ENCODE results near the gene ZNF454. TPM values are rescaled to one million over a fixed set of nuclear protein-coding genes. Genes with fewer than 3 reads are reported as not detected.

ZNF454 gene
- total RNA-seq, 2 experiments from 2014 or later, result not detected

DNA sequence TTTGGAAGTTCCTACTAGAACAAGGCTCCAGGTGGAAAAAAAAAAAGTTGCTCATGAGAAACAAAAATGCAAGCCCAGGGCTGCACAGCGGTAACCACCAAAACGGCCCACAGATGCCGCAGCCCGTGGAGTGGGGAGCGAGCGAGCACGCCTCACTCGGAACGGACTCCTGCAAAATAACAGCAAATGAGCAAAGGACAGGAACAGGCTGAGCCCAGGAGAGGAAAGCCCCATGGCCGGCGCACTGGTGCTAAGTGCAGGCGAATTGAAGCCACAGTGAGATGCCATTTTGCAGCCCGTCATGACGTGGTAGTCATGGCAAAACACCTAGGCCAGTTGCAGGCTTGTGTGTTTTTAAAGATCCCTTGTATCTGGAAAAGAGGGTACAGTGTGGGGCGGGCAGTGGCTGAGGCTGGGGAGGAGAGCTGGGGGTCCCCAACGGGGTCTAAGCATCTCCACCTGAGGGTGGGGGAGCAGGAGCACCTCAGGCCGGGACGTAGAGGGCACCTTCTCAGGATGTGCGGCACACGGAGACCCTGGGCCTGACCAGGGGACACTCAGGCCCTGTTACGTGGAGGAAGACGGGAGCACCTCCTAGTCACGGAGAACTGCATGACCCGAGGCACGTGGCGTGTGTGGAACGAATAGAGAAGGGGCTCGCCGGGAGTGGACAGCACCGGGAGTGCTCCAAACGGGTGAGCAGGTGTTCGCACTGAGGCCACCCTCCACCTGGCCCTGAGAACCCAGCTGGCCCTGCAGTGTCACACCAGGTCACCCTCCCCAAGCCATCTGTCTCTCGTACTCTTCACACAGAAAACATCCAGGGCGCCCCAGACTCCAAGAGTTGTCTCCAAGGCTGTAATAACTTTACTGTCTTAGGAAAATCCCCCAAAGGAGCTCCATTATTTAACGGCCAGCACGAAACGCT is 43.4 kb downstream of the ZNF454 start:
- Mint-ChIP-seq H3K27me3 (ENCODE audit: low read depth) (no peaks in the 10 kb centered on the region), H3K4me3 (no peak overlapping the region), H3K27ac (no peak overlapping the region), H3K4me1 (ENCODE audit: low read depth) (no peaks in the 10 kb centered on the region), H3K36me3 (ENCODE audit: low read depth) (peaks cover 4% of the 10 kb centered on the region), H3K9me3 (peaks cover 25% of the 10 kb centered on the region)
- DNase-seq, result no peak
- intact Hi-C loops (cut with micrococcal nuclease), result no loop called here
- CTCF ChIA-PET, result no interaction called here

DNA sequence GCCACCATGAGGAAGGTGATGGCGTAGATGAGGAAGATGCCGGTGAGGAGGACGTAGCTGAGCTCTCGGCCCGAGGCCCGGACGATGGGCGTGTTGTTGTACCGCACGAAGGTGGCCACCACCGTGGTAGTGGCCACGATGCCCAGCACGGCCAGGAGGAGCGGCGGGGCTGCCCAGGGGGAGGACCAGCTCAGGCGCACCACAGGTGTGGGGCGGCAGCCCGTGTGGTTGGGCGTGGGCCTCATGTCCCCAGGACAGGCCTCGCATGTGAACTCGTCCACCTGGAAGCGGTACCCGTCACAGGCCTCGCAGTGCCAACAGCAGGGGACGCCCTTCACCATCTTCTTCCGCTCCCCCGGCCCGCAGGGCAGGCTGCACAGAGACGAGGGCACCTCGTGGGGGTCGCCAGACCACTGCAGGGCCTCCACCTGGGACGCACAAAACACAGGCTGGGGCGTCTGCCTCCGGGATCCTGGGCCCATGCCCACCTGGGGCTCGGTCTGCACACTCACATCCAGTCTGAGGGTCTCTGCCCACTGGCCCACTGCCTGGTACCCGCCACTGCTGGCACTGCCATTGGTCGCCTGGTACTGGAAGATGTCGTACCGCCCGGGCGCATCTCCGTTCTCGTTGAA is 45.4 kb downstream of the ZNF454 start:
- peaks cover 21% of the 10 kb centered on the region for H3K9me3 Mint-ChIP-seq
- intact Hi-C loops (cut with micrococcal nuclease), result no loop called here
- H3K4me3 Mint-ChIP-seq, result no peak overlapping the region
- CTCF ChIA-PET, result no interaction called here
- DNase-seq, result no peak
- H3K27ac Mint-ChIP-seq, result no peak overlapping the region
- H3K4me1 Mint-ChIP-seq (ENCODE audit: low read depth), result no peaks in the 10 kb centered on the region
- H3K36me3 Mint-ChIP-seq (ENCODE audit: low read depth), result peaks cover 3% of the 10 kb centered on the region
- H3K27me3 Mint-ChIP-seq (ENCODE audit: low read depth), result no peaks in the 10 kb centered on the region

DNA sequence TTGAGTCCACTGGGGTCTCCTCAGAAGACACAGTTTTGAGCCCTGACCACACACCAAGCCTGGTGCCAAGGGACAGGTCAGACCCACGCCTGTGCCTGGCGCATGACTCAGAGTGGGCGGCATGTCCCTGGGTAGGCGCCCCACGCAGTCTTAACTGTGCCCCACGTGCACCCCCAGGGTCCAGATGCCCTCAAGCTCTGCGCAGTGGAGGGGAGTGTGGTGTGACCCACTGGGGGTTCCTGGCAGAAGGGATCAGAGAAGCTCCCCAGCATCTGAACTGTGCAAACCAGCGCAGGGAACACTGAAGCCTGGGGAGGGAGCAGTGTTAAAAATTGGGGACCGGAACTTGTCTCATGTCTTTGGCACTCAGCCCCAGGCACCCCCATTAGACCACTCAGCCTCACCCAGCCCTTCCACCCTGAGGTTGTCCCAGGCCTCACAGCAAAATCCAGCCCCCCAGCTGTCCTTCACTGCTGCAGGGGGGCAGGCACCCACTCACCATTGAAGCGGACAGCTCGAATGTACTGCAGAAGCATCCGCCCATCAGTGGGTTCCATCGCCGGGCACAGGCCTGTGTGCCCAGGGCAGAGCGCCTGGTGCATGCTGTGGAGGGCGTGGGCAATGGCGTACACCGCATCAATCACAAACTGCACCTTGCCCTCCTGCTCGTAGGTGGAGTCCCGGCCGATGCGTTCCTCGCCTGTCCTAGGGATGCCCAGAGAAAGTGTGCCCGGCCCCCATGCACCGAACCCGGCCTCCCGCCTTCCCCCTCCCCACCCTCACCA is 47.6 kb downstream of the ZNF454 start:
- peaks cover 14% of the 10 kb centered on the region for H3K27me3 Mint-ChIP-seq (ENCODE audit: low read depth)
- intact Hi-C loops (cut with micrococcal nuclease), result no loop called here
- H3K4me1 Mint-ChIP-seq (ENCODE audit: low read depth), result peaks cover 4% of the 10 kb centered on the region
- CTCF ChIA-PET, result interaction anchor here (0.6 kb wide), 1 partner anchor 395 kb away, joined by 4 read pairs; no protein-coding TSS in a partner anchor
- DNase-seq, result no peak
- peaks cover 15% of the 10 kb centered on the region for H3K9me3 Mint-ChIP-seq
- no peaks in the 10 kb centered on the region for H3K36me3 Mint-ChIP-seq (ENCODE audit: low read depth)
- no peak overlapping the region for H3K4me3 Mint-ChIP-seq
- no peak overlapping the region for H3K27ac Mint-ChIP-seq

DNA sequence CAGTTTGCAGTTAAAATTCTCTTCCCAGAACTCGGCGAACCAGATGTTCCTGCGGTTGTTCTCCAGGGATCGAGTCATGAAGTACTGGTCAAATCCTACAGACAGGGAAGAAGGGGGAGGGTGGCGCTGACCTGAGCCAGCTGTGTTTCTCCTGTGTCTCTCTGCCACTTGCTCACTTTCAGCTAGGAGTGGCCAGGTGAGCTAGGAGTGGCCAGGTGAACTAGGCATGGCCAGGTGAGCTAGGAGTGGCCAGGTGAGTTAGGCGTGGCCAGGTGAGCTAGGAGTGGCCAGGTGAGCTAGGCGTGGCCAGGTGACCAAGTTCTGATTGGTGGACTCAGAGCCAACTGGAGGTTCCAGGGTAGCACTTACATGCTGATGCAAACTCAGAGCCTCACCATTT is 48.3 kb downstream of the ZNF454 start:
- no peak overlapping the region for H3K4me3 Mint-ChIP-seq
- CTCF ChIA-PET, result no interaction called here
- H3K9me3 Mint-ChIP-seq, result peaks cover 13% of the 10 kb centered on the region
- no peaks in the 10 kb centered on the region for H3K36me3 Mint-ChIP-seq (ENCODE audit: low read depth)
- peaks cover 7% of the 10 kb centered on the region for H3K4me1 Mint-ChIP-seq (ENCODE audit: low read depth)
- no peak overlapping the region for H3K27ac Mint-ChIP-seq
- H3K27me3 Mint-ChIP-seq (ENCODE audit: low read depth), result peaks cover 20% of the 10 kb centered on the region
- intact Hi-C loops (cut with micrococcal nuclease), result no loop called here
- no peak for DNase-seq

DNA sequence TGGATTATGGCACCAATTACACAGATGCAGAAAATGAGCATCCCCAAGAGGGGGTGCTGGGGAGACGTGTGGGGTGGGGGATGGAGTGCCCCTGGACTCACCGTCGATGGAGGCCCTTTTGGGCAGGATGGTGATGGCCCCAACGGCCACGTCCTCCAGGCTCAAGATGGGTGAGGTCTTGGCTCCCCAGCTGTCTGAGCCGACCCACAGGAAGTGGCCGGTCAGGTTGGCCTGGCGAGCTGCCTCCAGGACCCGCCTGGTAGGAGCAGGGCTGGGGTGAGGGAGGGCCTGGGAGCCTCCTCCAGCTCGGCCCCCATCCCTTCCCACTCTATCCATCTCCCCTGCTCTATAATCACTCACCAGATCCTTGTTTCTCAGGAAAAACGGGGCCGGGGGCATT is 49.5 kb downstream of the ZNF454 start:
- Mint-ChIP-seq H3K27me3 (ENCODE audit: low read depth) (peaks cover 25% of the 10 kb centered on the region), H3K9me3 (peaks cover 13% of the 10 kb centered on the region), H3K4me1 (ENCODE audit: low read depth) (peaks cover 9% of the 10 kb centered on the region), H3K36me3 (ENCODE audit: low read depth) (no peaks in the 10 kb centered on the region), H3K4me3 (no peak overlapping the region), H3K27ac (no peak overlapping the region)
- CTCF ChIA-PET, result no interaction called here
- intact Hi-C loops (cut with micrococcal nuclease), result no loop called here
- no peak for DNase-seq

DNA sequence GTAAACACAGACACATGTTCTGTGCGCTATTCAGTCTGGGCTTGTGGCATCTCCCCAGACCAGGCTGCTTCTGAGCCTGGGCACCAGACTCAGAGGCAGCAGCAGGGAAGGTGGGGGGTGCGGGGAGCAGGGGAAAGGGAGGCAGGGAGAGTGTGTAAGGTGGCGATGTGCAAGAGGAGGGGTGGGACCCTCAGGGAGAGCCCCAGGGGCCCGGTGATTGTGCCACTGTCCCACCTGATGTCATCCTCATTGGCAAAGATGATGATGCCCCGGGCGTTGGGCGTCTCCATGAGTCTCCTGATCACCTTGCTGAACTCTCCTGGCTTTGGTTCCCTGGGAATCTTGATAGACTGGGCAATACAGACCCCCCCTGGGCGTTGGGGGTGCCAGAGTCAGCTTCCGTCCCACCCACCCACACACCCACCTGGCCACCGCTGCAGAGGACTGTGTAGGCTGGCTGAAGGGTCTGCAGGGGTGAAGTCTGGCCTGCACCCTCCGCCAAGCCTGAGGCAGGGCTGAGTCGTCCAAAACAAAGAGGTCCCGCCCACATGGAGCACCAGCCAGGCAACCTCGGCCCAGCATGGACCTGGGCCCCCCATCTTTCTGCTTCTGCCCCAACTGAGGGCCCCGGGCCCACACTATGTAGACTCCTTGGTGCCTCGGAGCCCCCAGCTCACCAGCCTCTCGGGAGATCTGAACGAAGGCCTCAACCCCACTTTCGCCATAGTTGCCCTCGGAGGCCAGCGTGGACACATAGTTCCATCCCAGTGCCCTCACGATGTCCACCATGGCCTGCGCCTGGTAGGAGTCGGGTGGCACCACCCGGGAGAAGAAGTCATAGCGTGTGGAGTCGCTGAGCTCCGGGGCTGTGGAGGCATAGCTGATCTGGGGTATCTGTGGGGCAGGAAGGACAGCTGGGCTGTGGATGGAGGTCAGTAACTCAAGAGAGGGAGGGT is 50.5 kb downstream of the ZNF454 start:
- Mint-ChIP-seq H3K27ac (no peak overlapping the region), H3K27me3 (ENCODE audit: low read depth) (peaks cover 30% of the 10 kb centered on the region), H3K4me1 (ENCODE audit: low read depth) (peaks cover 11% of the 10 kb centered on the region), H3K9me3 (peaks cover 9% of the 10 kb centered on the region), H3K36me3 (ENCODE audit: low read depth) (no peaks in the 10 kb centered on the region), H3K4me3 (no peak overlapping the region)
- intact Hi-C loops (cut with micrococcal nuclease), result no loop called here
- CTCF ChIA-PET, result no interaction called here
- DNase-seq, result no peak

DNA sequence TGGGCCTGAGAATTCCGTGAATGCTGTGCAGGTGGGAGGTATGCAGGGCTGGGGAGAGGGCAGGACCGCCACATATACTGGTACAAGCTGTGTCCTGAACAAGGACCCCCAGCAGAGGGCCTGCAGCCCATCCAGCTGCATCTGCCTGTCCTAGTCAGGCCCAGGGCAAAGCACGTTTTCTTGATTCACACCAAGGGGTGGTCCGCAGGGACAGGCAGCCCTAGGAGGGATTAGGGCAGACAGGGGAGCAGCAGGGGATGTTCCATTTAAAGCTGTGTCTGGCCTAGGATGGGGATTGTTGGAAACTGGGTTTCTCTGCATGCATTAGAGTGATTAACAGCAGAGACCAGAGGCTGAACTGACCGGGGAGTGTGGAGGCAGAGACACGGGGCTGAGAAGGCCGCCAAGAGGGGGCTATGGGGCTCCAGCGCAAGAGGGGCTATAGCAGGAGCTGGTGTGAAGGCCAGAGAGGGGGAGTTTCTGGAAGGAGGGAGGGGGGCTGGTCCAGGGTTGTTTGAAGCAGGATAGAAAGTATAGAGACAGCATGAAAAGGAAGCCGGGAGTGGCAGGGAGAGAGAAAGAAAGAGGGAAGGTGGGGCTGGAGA is 51.4 kb downstream of the ZNF454 start:
- CTCF ChIA-PET, result no interaction called here
- intact Hi-C loops (cut with micrococcal nuclease), result no loop called here
- Mint-ChIP-seq H3K27me3 (ENCODE audit: low read depth) (peaks cover 34% of the 10 kb centered on the region), H3K27ac (no peak overlapping the region), H3K4me3 (no peak overlapping the region), H3K9me3 (peaks cover 6% of the 10 kb centered on the region), H3K36me3 (ENCODE audit: low read depth) (no peaks in the 10 kb centered on the region), H3K4me1 (ENCODE audit: low read depth) (peaks cover 11% of the 10 kb centered on the region)
- no peak for DNase-seq

DNA sequence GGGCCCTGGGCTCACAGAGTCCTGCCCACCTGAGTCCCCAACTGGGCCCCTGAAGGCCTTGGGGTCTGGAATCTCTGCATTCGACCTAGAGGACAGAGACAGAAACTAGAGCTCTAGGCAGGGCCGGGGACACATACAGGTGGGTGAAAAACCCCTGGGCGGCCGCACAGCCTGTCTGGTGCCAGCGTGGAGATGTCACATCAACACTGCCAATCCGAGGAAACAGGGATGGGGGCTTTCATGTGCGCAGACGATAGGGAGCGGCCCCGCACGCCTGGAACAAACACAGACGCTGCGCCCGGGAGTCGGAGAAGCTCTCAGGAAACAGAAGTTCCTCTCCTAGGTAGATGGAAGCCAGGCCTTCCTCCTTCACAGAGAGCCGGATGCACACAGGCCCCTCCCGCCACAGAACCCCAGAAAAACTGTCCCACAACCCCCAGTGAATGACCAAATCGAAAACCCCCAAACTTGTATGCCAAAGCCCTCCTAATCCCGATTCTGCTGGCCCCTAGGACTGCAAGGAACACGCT is 52.3 kb downstream of the ZNF454 start:
- H3K9me3 Mint-ChIP-seq, result peaks cover 2% of the 10 kb centered on the region
- H3K36me3 Mint-ChIP-seq (ENCODE audit: low read depth), result no peaks in the 10 kb centered on the region
- CTCF ChIA-PET, result no interaction called here
- peaks cover 11% of the 10 kb centered on the region for H3K4me1 Mint-ChIP-seq (ENCODE audit: low read depth)
- intact Hi-C loops (cut with micrococcal nuclease), result no loop called here
- H3K27ac Mint-ChIP-seq, result no peak overlapping the region
- peaks cover 34% of the 10 kb centered on the region for H3K27me3 Mint-ChIP-seq (ENCODE audit: low read depth)
- no peak overlapping the region for H3K4me3 Mint-ChIP-seq
- DNase-seq, result no peak

DNA sequence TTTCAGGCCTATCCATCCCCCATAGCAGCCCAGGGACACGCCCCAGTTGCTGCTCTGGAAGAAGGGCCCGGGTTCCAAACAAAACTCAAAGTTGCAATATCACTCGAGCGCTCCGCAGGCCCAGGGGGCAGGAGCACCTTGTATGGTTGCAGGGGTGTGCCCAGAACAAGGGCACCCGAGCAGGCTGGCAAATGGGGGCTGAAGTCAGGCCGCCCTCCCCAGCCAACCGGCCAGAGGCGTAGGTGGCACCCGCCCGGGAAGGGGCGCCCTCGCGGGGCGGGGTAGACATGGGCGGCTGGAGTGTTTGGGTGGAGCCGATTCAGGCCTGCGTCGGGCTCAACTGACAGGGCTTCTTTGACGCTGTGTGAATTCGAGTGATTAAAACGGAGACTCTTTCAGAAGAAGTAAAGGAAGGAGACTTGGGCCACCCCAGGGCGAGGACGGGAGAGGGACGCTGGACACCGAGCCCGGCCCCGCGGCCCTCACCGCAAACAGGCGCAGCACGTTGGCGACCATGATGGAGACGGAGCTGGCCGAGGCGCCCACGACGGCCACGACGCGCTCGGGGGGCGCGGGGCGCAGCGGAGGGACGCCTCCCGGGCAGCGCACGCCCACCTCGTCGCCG is 53.1 kb downstream of the ZNF454 start:
- Mint-ChIP-seq H3K4me1 (ENCODE audit: low read depth) (peaks cover 11% of the 10 kb centered on the region), H3K27me3 (ENCODE audit: low read depth) (peaks cover 37% of the 10 kb centered on the region), H3K27ac (no peak overlapping the region), H3K9me3 (peaks cover 5% of the 10 kb centered on the region), H3K4me3 (no peak overlapping the region), H3K36me3 (ENCODE audit: low read depth) (no peaks in the 10 kb centered on the region)
- CTCF ChIA-PET, result no interaction called here
- no peak for DNase-seq
- intact Hi-C loops (cut with micrococcal nuclease), result no loop called here

DNA sequence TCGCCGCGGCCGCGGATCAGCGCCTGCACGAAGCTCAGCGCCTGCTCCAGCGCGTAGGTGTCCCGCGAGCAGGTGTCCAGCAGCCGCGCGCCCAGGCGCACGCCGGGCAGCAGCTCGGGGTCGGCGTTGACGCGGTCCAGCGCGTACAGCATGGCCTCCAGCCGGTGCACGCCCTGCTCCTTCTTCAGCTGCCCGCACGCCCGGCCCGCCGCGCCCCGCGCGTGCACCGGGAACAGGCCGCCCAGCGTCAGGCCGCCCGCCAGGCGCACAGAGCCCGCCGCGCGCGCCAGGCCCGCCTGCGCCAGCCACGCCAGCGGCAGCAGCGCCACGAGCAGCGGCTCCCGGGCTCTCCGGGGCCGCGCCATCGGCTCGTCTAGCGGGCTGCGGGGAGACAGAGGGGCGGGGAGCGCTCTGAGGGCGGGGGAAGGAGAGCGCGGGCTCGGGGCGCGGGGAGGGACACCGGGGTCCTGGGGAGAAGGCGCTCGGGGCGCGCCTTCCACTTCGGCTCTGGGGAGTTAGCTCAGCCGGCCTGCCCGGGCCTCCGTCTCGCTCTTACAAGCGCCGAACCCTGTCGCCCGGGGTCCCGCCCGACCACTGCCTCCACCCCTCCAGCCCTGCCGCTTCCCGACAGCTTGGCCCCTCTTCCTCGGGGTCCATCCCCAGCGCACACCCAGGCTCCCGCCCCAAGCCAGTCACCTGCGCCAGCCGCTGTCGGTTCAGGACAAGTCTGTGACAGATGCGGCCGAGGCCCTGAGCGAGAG is 53.8 kb downstream of the ZNF454 start, which contains the start of gene GRM6:
GRM6 (minus strand) TSS at position 741 of the 761 bp plus-strand sequence; CDS start at position 365, 376 bp downstream.
- Mint-ChIP-seq H3K4me3 (no peak within 1 kb of the TSS), H3K27me3 (ENCODE audit: low read depth) (peaks cover 37% of the 10 kb centered on the region), H3K27ac (no peak within 1 kb of the TSS), H3K9me3 (peaks cover 5% of the 10 kb centered on the region), H3K4me1 (ENCODE audit: low read depth) (peaks cover 11% of the 10 kb centered on the region), H3K36me3 (ENCODE audit: low read depth) (no peaks in the 10 kb centered on the region)
- intact Hi-C loops (cut with micrococcal nuclease), result no loop called here
- CTCF ChIA-PET, result no interaction called here
- no peak for DNase-seq

All from activated naive CD4-positive, alpha-beta T cell treated with anti-CD3 and anti-CD28 coated beads for 36 hours (primary cell).